HG03135 (cell line): ENCODE data around the gene TRIM63.

ENCODE experiments used
- ATAC-seq: cut with Tn5 transposase; IDR thresholded peaks from one replicate; pipeline ENCODE4 v1.9.1; 2021; ENCODE audit warnings: mild to moderate bottlenecking, moderate library complexity; ENCODE audit not compliant: unreplicated experiment

The TRIM63 gene

DNA sequence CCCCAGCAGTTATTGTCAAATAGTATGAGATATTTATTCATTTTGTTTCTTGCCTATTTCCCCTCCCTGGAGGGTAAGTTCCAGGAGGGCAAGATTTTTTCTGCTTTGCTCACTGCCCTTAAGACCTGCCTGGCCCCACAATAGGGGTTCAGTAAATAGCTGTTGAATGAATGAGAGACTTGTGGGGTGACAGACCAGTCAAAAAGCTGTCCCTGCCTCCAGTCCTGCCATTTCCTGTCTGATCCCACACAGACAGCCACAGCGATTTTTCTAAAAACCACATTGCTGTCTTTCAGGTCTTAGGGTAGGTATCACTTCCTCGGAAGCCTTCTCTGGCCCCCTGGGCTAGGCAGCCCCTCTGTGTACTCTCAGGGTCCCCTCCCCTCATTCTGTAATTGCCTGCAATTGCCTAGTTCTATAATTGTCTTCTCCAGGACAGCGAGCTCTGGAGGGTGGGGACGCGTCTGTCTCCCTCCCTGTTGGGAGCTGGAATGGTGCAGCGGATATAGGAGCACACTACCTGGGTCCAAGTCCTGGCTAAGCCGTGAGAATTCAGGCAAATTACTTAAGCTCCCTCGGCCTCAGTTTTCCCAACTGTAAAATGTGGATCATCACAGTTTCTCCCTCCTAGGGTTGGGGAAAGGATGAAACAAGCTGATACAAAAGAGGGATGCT is 47.7 kb downstream of the TRIM63 start:
- ATAC-seq: no peak

DNA sequence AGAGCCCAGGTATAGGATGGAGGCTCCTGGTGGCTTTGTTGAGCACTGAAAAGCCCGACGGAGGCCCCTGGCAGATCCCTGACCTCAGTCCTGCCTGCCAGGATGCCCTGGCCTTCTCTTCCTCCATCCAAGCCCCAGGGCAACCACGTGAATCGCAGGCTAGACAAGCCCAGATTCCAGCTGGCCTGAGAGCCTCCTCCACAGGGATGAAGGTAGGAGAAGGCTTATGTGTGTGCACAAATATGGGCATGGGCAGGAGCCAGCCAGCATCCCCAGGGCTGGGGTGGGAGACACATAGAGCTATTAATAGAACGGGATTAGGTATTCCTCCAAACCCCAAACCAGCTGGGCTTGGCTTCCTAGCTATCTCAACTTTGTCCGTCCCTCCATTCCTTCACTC is 49.8 kb downstream of the TRIM63 start:
- ATAC-seq: no peak

- ATAC-seq: no peak
Observed at GRCh38 chr1:26016953-26017545, 50.4 kb downstream of the TRIM63 start.

DNA sequence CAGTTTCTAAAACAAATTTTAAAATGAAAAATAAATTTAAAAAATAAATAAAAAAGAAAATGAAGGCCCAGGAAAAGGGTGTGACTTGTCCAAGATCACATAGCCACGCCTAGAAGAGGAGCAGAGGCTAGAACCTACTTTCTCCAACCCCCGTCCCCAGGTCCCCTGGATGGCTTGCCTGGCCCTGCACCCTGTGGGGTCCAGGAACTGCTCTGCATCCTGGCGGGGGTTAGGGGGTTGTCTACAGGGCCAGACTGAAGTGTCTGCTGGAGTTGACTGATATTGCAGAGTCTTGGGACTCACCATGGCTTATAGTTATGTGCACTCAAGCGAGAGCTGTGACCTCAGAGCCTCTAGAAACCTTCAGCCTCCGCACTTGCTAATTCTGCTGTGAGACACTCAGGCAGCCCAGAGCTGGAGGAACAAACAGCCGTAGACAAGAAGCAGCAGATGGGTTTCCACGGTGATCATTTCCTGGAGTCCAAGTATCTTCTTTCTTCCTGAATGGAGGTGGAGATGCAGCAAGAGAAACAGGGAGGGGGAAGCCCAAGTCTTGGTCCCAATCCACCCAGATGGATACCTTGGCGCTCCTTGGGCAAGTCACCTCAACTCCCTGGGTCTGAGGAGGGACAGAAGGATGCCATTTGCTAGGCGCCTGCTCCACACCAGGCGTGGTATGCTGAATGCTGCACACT is 51.0 kb downstream of the TRIM63 start:
- ATAC-seq: no peak

- ATAC-seq: no peak
Observed at GRCh38 chr1:26015358-26015757, 52.1 kb downstream of the TRIM63 start.

- ATAC-seq: no peak
Observed at GRCh38 chr1:26014179-26014578, 53.3 kb downstream of the TRIM63 start.

GRCh38 chr1:26012864-26013263 is 54.6 kb downstream of the TRIM63 start:
- ATAC-seq: no peak

- ATAC-seq: no peak
Observed at GRCh38 chr1:26010825-26011224, 56.6 kb downstream of the TRIM63 start.

GRCh38 chr1:26009796-26010447 is 57.5 kb downstream of the TRIM63 start:
- no peak for ATAC-seq

DNA sequence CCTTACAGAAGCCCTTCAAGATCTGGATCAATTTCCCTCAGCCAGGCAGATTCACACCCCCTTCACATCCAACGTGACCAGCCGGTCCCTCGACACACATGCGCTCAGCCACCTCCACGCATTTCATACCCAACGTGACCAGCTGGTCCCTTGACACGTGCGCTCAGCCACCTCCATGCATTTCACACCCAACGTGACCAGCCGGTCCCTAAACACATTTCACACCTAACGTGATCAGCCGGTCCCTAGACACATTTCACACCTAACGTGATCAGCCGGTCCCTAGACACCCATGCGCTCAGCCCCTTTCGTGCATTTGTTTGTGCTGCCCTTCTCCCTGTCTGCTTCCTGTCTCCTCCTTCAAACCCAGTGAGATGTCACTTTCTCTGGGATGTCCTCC is 60.7 kb downstream of the TRIM63 start:
- no peak for ATAC-seq

GRCh38 chr1:26005434-26006105 is 61.9 kb downstream of the TRIM63 start:
- ATAC-seq: no peak

DNA sequence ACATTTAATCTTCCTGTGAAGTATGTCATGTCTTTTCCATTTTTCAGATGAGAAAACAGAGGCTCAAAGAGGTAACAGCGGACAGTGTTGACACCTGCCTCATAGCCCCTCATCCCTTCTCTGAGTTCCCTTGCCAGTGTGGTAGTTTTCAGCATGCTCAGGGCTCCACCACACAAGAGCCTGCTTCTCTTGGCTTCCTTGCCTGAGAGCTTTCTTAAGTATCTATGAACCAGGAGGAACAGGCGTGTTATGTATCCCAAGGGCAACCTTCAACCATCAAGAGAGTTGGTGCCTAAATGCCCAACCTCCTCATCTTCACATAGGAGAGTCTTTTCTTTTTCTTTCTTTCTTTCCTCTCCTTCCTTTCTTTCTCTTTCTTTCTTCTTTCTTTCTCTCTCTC is 63.7 kb downstream of the TRIM63 start:
- ATAC-seq: no peak

DNA sequence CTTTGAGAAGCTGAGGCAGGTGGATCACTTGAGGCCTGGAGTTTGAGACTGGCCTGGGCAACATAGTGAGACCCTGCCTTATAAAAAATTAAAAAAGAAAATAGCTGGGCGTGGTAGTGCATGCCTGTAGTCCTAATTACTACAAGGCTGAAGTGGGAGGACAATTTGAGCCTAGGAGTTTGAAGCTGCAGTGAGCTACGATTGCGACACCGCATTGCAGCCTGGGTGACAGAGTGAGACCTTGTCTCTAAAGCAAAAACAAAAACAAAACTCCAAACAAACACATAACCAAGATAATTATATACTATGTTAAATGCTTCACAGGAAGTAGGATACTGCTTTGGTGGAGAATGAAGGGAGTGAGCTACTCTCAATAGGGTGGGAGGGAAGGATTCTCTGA is 64.2 kb downstream of the TRIM63 start:
- no peak for ATAC-seq
